ENCODE measurements around the gene RNF144B. TPM values are rescaled to one million over a fixed set of nuclear protein-coding genes. Genes with fewer than 3 reads are reported as not detected.

RNF144B gene
- total RNA-seq, 1 donor from 2014 or later, result 14.7 TPM

GRCh38 chr6:18431581-18431980, 44.4 kb downstream of the RNF144B start:
- H3K27me3 Mint-ChIP-seq (ENCODE audit: unreplicated experiment), result no peaks in the 10 kb centered on the region
- no peak overlapping the region for H3K27ac Mint-ChIP-seq (ENCODE audit: unreplicated experiment)
- no peaks in the 10 kb centered on the region for H3K9me3 Mint-ChIP-seq (ENCODE audit: unreplicated experiment)
- no peak for TF ChIP-seq CTCF (IDR thresholded peaks at IDR 0.05)
- H3K36me3 Mint-ChIP-seq (ENCODE audit: unreplicated experiment), result peaks cover 5% of the 10 kb centered on the region
- no peak overlapping the region for H3K4me3 Mint-ChIP-seq (ENCODE audit: unreplicated experiment)
- DNase-seq (ENCODE audit: extremely low spot score, unreplicated experiment), result no peak
- peaks cover 20% of the 10 kb centered on the region for H3K4me1 Mint-ChIP-seq (ENCODE audit: unreplicated experiment)

- Mint-ChIP-seq H3K36me3 (ENCODE audit: unreplicated experiment) (peaks cover 5% of the 10 kb centered on the region), H3K27ac (ENCODE audit: unreplicated experiment) (peak overlapping the region; percentile 11), H3K4me1 (ENCODE audit: unreplicated experiment) (peaks cover 18% of the 10 kb centered on the region), H3K4me3 (ENCODE audit: unreplicated experiment) (no peak overlapping the region), H3K9me3 (ENCODE audit: unreplicated experiment) (no peaks in the 10 kb centered on the region), H3K27me3 (ENCODE audit: unreplicated experiment) (no peaks in the 10 kb centered on the region)
- TF ChIP-seq CTCF (IDR thresholded peaks at IDR 0.05), result no peak
- DNase-seq (ENCODE audit: extremely low spot score, unreplicated experiment), result no peak
These were observed 45.0 kb downstream of the RNF144B start for GRCh38 chr6:18432180-18432579.

GRCh38 chr6:18432619-18433018, 45.5 kb downstream of the RNF144B start:
- H3K27me3 Mint-ChIP-seq (ENCODE audit: unreplicated experiment), result no peaks in the 10 kb centered on the region
- no peak overlapping the region for H3K4me3 Mint-ChIP-seq (ENCODE audit: unreplicated experiment)
- peak overlapping the region; percentile 6 for H3K27ac Mint-ChIP-seq (ENCODE audit: unreplicated experiment)
- no peak for DNase-seq (ENCODE audit: extremely low spot score, unreplicated experiment)
- H3K4me1 Mint-ChIP-seq (ENCODE audit: unreplicated experiment), result peaks cover 18% of the 10 kb centered on the region
- no peaks in the 10 kb centered on the region for H3K9me3 Mint-ChIP-seq (ENCODE audit: unreplicated experiment)
- peaks cover 5% of the 10 kb centered on the region for H3K36me3 Mint-ChIP-seq (ENCODE audit: unreplicated experiment)
- TF ChIP-seq CTCF (IDR thresholded peaks at IDR 0.05), result no peak

DNA sequence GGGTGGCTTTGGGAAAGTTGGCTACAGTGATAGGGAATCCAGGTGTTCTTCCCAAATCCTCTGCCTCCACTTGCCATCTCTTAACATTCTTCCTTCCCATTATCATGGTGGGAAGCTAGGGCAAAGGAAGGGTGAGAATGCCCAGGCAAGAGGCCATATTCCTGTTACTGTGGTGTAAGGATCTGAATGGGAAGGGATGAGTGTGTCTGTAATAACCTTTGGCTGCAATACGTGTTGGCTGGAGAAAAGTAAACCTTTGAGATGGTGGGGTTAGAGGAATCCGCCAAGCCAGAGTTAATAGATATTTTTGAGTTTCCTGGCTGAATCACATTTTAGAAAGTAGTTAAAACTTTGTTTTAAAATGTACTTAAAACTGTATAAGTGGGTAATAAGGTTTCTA, 45.9 kb downstream of the RNF144B start:
- H3K27me3 Mint-ChIP-seq (ENCODE audit: unreplicated experiment), result no peaks in the 10 kb centered on the region
- H3K4me3 Mint-ChIP-seq (ENCODE audit: unreplicated experiment), result no peak overlapping the region
- no peak for DNase-seq (ENCODE audit: extremely low spot score, unreplicated experiment)
- H3K27ac Mint-ChIP-seq (ENCODE audit: unreplicated experiment), result peak overlapping the region; percentile 13
- TF ChIP-seq CTCF (IDR thresholded peaks at IDR 0.05), result no peak
- no peaks in the 10 kb centered on the region for H3K9me3 Mint-ChIP-seq (ENCODE audit: unreplicated experiment)
- peaks cover 6% of the 10 kb centered on the region for H3K36me3 Mint-ChIP-seq (ENCODE audit: unreplicated experiment)
- peaks cover 18% of the 10 kb centered on the region for H3K4me1 Mint-ChIP-seq (ENCODE audit: unreplicated experiment)

DNA sequence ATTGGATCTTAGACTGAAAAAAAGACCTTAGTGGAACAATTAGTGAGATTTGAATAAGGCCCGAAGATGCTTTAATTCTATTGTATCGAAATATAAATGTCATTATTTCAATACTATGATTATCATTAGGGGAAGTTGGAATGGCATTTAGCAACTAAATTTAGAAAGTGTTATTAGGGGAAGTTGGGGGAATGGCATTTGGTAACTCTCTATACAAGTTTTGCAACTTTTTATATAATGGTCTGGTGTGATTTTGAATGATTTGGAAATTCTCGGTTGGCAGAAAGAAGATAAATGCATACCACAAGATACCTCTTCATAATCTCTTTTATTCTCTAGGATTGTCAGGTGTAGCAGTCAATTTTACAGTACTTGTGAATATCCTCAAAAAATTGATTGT, 49.2 kb downstream of the RNF144B start:
- Mint-ChIP-seq H3K4me3 (ENCODE audit: unreplicated experiment) (no peak overlapping the region), H3K27ac (ENCODE audit: unreplicated experiment) (no peak overlapping the region), H3K27me3 (ENCODE audit: unreplicated experiment) (no peaks in the 10 kb centered on the region), H3K36me3 (ENCODE audit: unreplicated experiment) (peaks cover 5% of the 10 kb centered on the region), H3K9me3 (ENCODE audit: unreplicated experiment) (no peaks in the 10 kb centered on the region), H3K4me1 (ENCODE audit: unreplicated experiment) (peaks cover 18% of the 10 kb centered on the region)
- no peak for TF ChIP-seq CTCF (IDR thresholded peaks at IDR 0.05)
- DNase-seq (ENCODE audit: extremely low spot score, unreplicated experiment), result no peak
